Hepatocyte (in vitro differentiated cells): ENCODE measurements around the gene DTX1. TPM values are rescaled to one million over a fixed set of nuclear protein-coding genes. Genes with fewer than 3 reads are reported as not detected.

Source experiments
- DNase-seq: peaks from one replicate; pipeline ENCODE4 v3.0.0-alpha.2; 2016; ENCODE audit warnings: low spot score
- H2AFZ ChIP-seq: fragments of 200-600 bp; sonication (generic); 2 replicates; pipeline ENCODE4 v1.6.0; 2016; ENCODE audit warnings: antibody characterized with exemption, mild to moderate bottlenecking
- H3K27ac ChIP-seq: fragments of 200-600 bp; sonication (generic); 2 replicates; pipeline ENCODE4 v1.5.1; 2016; ENCODE audit warnings: mild to moderate bottlenecking
- H3K27me3 ChIP-seq: fragments of 200-600 bp; sonication (generic); 2 replicates; pipeline ENCODE4 v1.6.1; 2016
- H3K36me3 ChIP-seq: fragments of 200-600 bp; sonication (generic); replicated peaks from 2 replicates; pipeline ENCODE4 v1.5.1; 2016; ENCODE audit warnings: low read depth; ENCODE audit not compliant: insufficient read depth
- H3K4me1 ChIP-seq: fragments of 200-600 bp; sonication (generic); 2 replicates; pipeline ENCODE4 v1.5.1; 2016; ENCODE audit warnings: mild to moderate bottlenecking, moderate library complexity; ENCODE audit not compliant: insufficient read depth
- H3K4me2 ChIP-seq: fragments of 200-600 bp; sonication (generic); 2 replicates; pipeline ENCODE4 v1.6.0; 2016
- H3K4me3 ChIP-seq: fragments of 200-600 bp; sonication (generic); 2 replicates; pipeline ENCODE4 v1.5.1; 2016; ENCODE audit warnings: mild to moderate bottlenecking
- H3K79me2 ChIP-seq: fragments of 200-600 bp; sonication (generic); 2 replicates; pipeline ENCODE4 v1.6.0; 2017; ENCODE audit warnings: mild to moderate bottlenecking
- H3K9me2 ChIP-seq: fragments of 200-600 bp; sonication (generic); replicated peaks from 2 replicates; pipeline ENCODE4 v1.6.0; 2017; ENCODE audit warnings: mild to moderate bottlenecking; ENCODE audit not compliant: insufficient read depth
- H3K9me3 ChIP-seq: fragments of 200-600 bp; sonication (generic); 2 replicates; pipeline ENCODE4 v1.5.1; 2016; ENCODE audit warnings: low read depth, mild to moderate bottlenecking
- H4K20me1 ChIP-seq: fragments of 200-600 bp; sonication (generic); 2 replicates; pipeline ENCODE4 v1.6.0; 2016; ENCODE audit warnings: mild to moderate bottlenecking; ENCODE audit not compliant: insufficient read depth, poor library complexity, severe bottlenecking
- EZH2 ChIP-seq: fragments of 200-600 bp; sonication (generic); IDR thresholded peaks from 2 replicates; pipeline ENCODE4 v1.6.1; 2016; ENCODE audit warnings: antibody characterized with exemption, mild to moderate bottlenecking, borderline replicate concordance
- EZH2phosphoT487 ChIP-seq: fragments of 200-600 bp; sonication (generic); IDR thresholded peaks from one replicate; pipeline ENCODE4 v1.6.1; 2018; ENCODE audit warnings: antibody characterized with exemption, mild to moderate bottlenecking, low read depth, moderate library complexity; ENCODE audit not compliant: unreplicated experiment, severe bottlenecking
- WGBS: methylation state at CpG from one replicate; pipeline ENCODE4 v1.1.6; 2016; ENCODE audit warnings: low lambda C conversion rate; ENCODE audit errors: missing lambda C conversion rate; 5-methylcytosine and 5-hydroxymethylcytosine counted together
- polyA plus RNA-seq: library from polyadenylated mRNA; unstranded; fragments of >200 nt; fragmentation: Nextera tagmentation; extraction: Ambion mirVana; gene quantifications from 2 replicates; pipeline ENCODE4 v1.2.1, GENCODE V29; 2016
- total RNA-seq: library from RNA; depleted of rRNA; stranded (reverse); fragments of >200 nt; gene quantifications from 2 replicates; pipeline ENCODE4 v1.2.3, GENCODE V29; 2014
- TF ChIP-seq, protein P1 (sequence below): fragments of 200-600 bp; sonication (generic); IDR thresholded peaks from 2 replicates; pipeline ENCODE4 v1.5.1; 2016; ENCODE audit warnings: antibody characterized with exemption, mild to moderate bottlenecking; ENCODE audit not compliant: poor library complexity

DTX1 gene
- total and polyA plus RNA-seq, 2 experiments from 2014 or later: 0.47 to 2.3 TPM

DNA sequence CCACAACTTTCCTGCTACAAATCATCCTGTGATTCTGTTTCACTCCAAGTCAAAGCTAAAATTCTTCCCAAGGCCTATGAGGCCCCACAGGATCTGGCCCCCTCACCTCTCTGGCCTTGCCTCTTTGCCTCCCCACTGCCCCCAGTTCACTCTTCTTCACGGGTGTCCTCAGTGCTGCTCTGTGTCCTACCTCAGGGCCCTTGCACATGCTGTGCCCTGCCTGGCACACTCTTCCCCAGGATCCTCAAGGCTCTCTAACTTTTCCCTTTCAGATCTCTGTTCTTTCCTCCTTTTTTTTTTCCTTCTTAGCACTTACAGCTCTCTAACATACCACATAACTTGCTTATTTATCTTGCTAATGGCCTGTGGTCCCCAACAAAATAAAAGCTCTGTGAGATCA, 49.8 kb downstream of the DTX1 start:
- Histone ChIP-seq H3K4me2 (no peak overlapping the region), H3K9me2 (no peaks in the 10 kb centered on the region), H2AFZ (no peak overlapping the region), H3K4me1 (peaks cover 4% of the 10 kb centered on the region), H3K9me3 (no peaks in the 10 kb centered on the region), H4K20me1 (no peaks in the 10 kb centered on the region), H3K27me3 (peaks cover 20% of the 10 kb centered on the region), H3K27ac (no peak overlapping the region), H3K79me2 (no peaks in the 10 kb centered on the region), H3K36me3 (no peaks in the 10 kb centered on the region), H3K4me3 (no peak overlapping the region)
- 92% methylated on average over 1 of the region's 1 CpG for WGBS
- TF ChIP-seq, protein P1, sequence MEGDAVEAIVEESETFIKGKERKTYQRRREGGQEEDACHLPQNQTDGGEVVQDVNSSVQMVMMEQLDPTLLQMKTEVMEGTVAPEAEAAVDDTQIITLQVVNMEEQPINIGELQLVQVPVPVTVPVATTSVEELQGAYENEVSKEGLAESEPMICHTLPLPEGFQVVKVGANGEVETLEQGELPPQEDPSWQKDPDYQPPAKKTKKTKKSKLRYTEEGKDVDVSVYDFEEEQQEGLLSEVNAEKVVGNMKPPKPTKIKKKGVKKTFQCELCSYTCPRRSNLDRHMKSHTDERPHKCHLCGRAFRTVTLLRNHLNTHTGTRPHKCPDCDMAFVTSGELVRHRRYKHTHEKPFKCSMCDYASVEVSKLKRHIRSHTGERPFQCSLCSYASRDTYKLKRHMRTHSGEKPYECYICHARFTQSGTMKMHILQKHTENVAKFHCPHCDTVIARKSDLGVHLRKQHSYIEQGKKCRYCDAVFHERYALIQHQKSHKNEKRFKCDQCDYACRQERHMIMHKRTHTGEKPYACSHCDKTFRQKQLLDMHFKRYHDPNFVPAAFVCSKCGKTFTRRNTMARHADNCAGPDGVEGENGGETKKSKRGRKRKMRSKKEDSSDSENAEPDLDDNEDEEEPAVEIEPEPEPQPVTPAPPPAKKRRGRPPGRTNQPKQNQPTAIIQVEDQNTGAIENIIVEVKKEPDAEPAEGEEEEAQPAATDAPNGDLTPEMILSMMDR: no peak
- TF ChIP-seq EZH2phosphoT487 (no peak), EZH2 (no peak)
- no peak for DNase-seq

DNA sequence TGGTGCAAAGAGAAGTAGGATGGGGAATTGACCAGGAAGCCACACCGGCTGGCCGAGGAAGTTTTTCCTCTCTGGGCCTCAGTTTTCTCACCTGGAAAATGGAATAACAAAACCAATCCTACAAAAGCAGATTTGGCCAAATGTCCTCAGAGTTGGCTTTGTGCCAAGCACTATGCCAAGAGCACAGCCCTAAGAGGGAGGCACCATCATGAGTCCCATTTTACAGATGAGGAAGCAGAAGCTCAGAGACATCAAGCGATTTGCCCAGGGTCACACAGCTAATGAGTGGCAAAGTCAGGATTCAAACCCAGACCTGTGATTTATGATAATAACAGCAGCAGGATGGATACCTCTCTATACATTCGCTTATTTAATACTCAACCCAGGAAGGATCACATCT, 51.8 kb downstream of the DTX1 start:
- no peaks in the 10 kb centered on the region for H3K9me2 ChIP-seq
- 96% methylated on average over 4 of the region's 4 CpGs for WGBS
- H3K27ac ChIP-seq: no peak overlapping the region
- H3K9me3 ChIP-seq: no peaks in the 10 kb centered on the region
- no peaks in the 10 kb centered on the region for H3K79me2 ChIP-seq
- peaks cover 4% of the 10 kb centered on the region for H3K4me1 ChIP-seq
- peaks cover 20% of the 10 kb centered on the region for H3K27me3 ChIP-seq
- DNase-seq: no peak
- no peaks in the 10 kb centered on the region for H3K36me3 ChIP-seq
- TF ChIP-seq EZH2 (no peak), EZH2phosphoT487 (no peak)
- TF ChIP-seq, protein P1: no peak
- no peak overlapping the region for H3K4me3 ChIP-seq
- H3K4me2 ChIP-seq: no peak overlapping the region
- no peaks in the 10 kb centered on the region for H4K20me1 ChIP-seq
- H2AFZ ChIP-seq: no peak overlapping the region

DNA sequence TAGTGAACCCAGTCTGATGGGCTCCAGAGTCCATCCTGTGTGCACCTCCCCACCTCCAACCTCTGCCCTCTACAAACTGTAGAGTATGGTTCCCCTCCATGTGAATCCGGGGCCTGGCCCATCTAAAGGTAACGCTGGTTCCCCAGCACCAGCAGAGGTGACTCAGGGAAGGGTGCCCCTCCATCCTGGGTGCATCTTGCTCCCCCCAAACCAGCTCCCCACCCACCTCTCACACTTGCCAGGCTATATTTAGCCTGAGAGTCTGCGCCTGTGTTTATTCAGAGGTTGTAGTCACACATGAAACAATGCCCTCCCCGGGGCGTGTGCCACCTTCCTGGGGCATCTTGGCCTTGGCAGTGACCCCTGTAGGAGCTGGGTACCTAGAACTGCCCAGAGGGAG, 52.8 kb downstream of the DTX1 start:
- 89% methylated on average over 5 of the region's 5 CpGs for WGBS
- H3K9me2 ChIP-seq: no peaks in the 10 kb centered on the region
- no peaks in the 10 kb centered on the region for H4K20me1 ChIP-seq
- TF ChIP-seq EZH2phosphoT487 (no peak), EZH2 (no peak)
- TF ChIP-seq, protein P1: no peak
- H3K27ac ChIP-seq: no peak overlapping the region
- no peaks in the 10 kb centered on the region for H3K79me2 ChIP-seq
- H3K4me1 ChIP-seq: no peaks in the 10 kb centered on the region
- no peak overlapping the region for H2AFZ ChIP-seq
- H3K9me3 ChIP-seq: no peaks in the 10 kb centered on the region
- no peak overlapping the region for H3K4me2 ChIP-seq
- no peaks in the 10 kb centered on the region for H3K36me3 ChIP-seq
- peaks cover 13% of the 10 kb centered on the region for H3K27me3 ChIP-seq
- DNase-seq: no peak
- no peak overlapping the region for H3K4me3 ChIP-seq
